HFFc6 (cell line): Measurements from ENCODE around the gene ASTN2. TPM values are rescaled to one million over a fixed set of nuclear protein-coding genes. Genes with fewer than 3 reads are reported as not detected.

ENCODE experiments used
- DNase-seq: peaks from one replicate; pipeline ENCODE4 v3.0.0-alpha.2; 2018
- H3K27ac Mint-ChIP-seq: 2 replicates; pipeline ENCODE4 v1.8.0; 2020; ENCODE audit warnings: mild to moderate bottlenecking, mixed read lengths
- H3K27me3 Mint-ChIP-seq: 2 replicates; pipeline ENCODE4 v1.8.0; 2021; ENCODE audit warnings: mild to moderate bottlenecking, moderate library complexity, mixed read lengths; ENCODE audit not compliant: insufficient read depth
- H3K36me3 Mint-ChIP-seq: 2 replicates; pipeline ENCODE4 v1.8.0; 2021; ENCODE audit warnings: low read depth, mixed read lengths
- H3K4me1 Mint-ChIP-seq: 2 replicates; pipeline ENCODE4 v1.8.0; 2020; ENCODE audit warnings: low read depth, mixed read lengths
- H3K4me3 Mint-ChIP-seq: 2 replicates; pipeline ENCODE4 v1.8.0; 2020; ENCODE audit warnings: mild to moderate bottlenecking, moderate library complexity, mixed read lengths
- H3K9me3 Mint-ChIP-seq: 2 replicates; pipeline ENCODE4 v1.8.0; 2020; ENCODE audit warnings: mild to moderate bottlenecking, mixed read lengths
- total RNA-seq, 6 experiments: library from RNA; stranded (reverse); fragmentation: NEBNext Ultra II Directional; extraction: Animal tissue kit (Norgen Biotek cat#: 25700); gene quantifications; 2 replicates in 1 of 6; 3 replicates in 5 of 6; pipeline ENCODE4 v1.2.3, GENCODE V29; 2021
- TF ChIP-seq, protein P1 (sequence below): fragments of 200-600 bp; sonication (generic); IDR thresholded peaks from 2 replicates; pipeline ENCODE4 v1.5.0; 2021; ENCODE audit warnings: antibody characterized with exemption, mild to moderate bottlenecking

Gene ASTN2
- total RNA-seq, 6 experiments from 2014 or later = 7.3 to 9.7 (median 8.3) TPM

DNA sequence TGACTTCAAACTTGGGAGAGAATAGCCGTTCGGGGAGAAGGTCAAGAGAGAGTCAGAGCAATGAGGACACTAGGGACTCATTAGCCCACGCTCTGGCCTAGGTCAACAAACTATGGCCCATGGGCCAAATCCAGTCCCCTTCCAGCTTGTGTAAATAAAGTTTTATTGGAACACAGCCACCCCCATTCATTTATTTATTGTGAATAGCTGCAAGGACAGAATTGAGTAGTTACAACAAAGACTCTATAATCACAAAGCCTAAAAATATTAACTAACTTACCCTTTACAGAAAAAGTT lies 760.9 kb downstream of the ASTN2 start:
- Mint-ChIP-seq H3K9me3 (no peaks in the 10 kb centered on the region), H3K4me3 (no peak overlapping the region), H3K27ac (no peak overlapping the region), H3K27me3 (no peaks in the 10 kb centered on the region), H3K36me3 (no peaks in the 10 kb centered on the region), H3K4me1 (peaks cover 14% of the 10 kb centered on the region)
- TF ChIP-seq, protein P1, sequence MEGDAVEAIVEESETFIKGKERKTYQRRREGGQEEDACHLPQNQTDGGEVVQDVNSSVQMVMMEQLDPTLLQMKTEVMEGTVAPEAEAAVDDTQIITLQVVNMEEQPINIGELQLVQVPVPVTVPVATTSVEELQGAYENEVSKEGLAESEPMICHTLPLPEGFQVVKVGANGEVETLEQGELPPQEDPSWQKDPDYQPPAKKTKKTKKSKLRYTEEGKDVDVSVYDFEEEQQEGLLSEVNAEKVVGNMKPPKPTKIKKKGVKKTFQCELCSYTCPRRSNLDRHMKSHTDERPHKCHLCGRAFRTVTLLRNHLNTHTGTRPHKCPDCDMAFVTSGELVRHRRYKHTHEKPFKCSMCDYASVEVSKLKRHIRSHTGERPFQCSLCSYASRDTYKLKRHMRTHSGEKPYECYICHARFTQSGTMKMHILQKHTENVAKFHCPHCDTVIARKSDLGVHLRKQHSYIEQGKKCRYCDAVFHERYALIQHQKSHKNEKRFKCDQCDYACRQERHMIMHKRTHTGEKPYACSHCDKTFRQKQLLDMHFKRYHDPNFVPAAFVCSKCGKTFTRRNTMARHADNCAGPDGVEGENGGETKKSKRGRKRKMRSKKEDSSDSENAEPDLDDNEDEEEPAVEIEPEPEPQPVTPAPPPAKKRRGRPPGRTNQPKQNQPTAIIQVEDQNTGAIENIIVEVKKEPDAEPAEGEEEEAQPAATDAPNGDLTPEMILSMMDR = no peak
- DNase-seq = no peak

DNA sequence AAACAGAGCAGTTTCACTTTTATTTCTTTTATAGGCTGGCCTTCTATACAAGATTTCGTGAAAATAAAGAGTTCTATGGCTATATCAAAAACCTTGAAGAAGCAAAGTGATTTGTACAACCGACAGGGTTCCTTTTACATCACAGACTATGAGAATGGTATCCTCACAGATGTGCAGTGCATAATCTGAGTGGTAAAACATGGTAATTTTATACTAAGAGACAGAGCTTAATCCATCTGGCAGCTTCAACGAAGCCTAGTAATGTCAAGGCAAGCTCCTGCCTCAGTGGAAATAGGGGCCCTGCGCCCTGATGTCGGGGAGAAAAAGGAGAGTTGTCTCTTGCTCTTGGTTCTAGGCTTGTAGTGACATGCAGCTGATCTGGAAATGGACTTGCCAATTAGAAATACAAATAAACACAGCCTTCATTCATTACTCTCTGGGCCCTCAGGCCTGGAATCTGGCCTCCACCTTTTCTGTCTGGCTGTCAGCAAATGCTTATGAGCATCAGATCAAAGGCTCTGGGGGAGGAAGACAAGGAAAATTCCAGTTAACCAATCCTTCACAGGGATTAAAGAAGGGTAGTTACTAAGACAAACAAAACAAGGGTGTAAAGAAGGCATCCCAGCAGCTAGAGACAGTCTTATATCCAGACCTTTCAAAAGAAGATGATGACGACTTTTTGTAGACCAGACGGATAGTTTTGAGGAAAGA lies 761.4 kb downstream of the ASTN2 start:
- no peaks in the 10 kb centered on the region for H3K9me3 Mint-ChIP-seq
- TF ChIP-seq, protein P1 = no peak
- no peak for DNase-seq
- H3K4me1 Mint-ChIP-seq = peaks cover 13% of the 10 kb centered on the region; the same call in 1 of the 2 replicates
- H3K27me3 Mint-ChIP-seq = no peaks in the 10 kb centered on the region
- H3K36me3 Mint-ChIP-seq = no peaks in the 10 kb centered on the region
- H3K4me3 Mint-ChIP-seq = no peak overlapping the region
- H3K27ac Mint-ChIP-seq = no peak overlapping the region

DNA sequence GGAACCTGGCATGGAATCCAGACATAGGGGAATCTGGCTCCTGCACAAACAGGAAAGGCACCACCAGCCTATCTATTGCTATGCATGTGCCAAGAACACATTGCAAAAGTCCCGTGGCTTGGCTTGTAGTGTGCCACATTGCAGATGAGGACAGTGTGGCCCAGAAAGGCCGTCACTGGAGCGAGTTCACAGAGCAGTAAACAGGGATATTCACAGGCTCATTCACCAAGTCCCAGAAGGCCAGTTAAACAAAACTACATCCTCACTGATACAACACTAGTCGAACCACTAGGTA lies 767.4 kb downstream of the ASTN2 start:
- H3K27me3 Mint-ChIP-seq = no peaks in the 10 kb centered on the region; the same call in none of the 2 replicates
- peaks cover 31% of the 10 kb centered on the region for H3K4me1 Mint-ChIP-seq
- TF ChIP-seq, protein P1 = peak; percentile 55
- H3K4me3 Mint-ChIP-seq = no peak overlapping the region
- no peak overlapping the region for H3K27ac Mint-ChIP-seq
- no peaks in the 10 kb centered on the region for H3K9me3 Mint-ChIP-seq
- DNase-seq = no peak
- H3K36me3 Mint-ChIP-seq = peaks cover 6% of the 10 kb centered on the region; the same call in 1 of the 2 replicates

DNA sequence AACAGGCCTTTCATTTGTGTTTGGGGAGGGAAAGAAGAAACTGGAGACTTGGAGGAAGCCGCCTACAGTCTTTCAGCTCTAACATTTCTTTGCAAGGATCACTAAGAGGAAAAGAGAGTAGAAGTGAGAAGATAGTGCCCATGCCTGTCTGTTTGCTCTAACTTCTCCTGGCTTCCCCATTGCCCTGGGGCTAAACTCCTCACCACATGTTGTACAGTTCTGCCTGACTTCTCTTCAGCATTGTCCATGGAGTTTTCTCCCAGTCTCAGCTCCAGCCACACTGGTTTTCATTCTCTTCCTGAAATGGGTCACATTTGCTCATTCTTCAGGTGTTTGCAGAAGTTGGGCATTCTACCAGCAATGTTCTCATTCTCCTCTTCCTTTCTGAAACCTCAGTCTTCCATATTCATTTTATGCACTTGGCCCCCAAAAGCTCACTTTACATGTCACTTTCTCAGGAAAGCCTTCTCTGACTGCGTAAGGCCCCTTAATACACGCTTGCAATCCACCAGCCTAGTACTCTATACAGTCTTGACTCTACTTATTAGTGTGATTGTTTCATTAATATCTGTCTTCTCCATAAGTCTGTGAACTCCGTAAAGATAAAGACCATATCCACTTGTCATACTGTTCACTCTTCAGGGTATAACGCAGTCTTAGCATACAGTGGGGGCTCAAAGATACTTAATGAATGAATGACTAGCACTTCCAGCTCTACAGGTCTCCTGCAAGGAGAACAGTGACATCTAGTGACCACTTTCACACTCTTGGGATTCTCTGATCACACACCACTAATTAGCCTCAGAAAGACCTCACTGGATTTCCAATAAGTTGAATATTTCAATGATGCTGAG lies 768.0 kb downstream of the ASTN2 start:
- TF ChIP-seq, protein P1 = peak; percentile 83

DNA sequence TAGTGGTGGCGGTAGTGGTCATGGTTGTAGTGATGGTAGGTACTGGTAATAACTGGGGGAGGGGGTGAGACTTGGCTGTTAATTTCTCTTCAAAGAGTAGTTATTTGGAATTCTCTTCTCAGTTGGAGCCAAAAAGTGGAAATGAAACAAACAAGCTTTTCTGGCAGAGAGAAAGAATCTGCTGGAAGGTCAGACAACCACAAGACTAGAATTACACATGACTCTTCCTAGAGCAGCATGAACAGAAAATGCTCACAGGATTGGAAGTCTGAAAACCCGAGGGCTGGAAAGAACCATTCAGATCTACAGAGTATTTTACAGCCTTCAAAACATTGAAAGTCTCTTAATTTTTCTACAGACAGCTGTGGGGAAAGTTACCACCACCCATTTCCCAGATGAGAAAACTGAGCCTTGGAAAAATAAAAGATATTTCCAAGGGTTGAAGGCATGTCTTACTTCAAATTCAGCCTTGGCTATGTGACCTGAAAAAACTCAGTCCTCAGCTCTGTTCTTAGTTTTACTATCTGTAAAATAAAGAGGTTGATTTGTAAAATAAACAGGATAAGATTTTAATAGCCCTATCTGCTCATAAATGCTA lies 770.7 kb downstream of the ASTN2 start:
- TF ChIP-seq, protein P1 = no peak
- H3K27ac Mint-ChIP-seq = no peak overlapping the region; the same call in 1 of the 2 replicates
- DNase-seq = peak; percentile 24
- H3K27me3 Mint-ChIP-seq = no peaks in the 10 kb centered on the region; the same call in none of the 2 replicates
- peaks cover 6% of the 10 kb centered on the region; the same call in 1 of the 2 replicates for H3K36me3 Mint-ChIP-seq
- H3K9me3 Mint-ChIP-seq = no peaks in the 10 kb centered on the region
- H3K4me1 Mint-ChIP-seq = peaks cover 36% of the 10 kb centered on the region
- H3K4me3 Mint-ChIP-seq = peak overlapping the region; percentile 6; the same call in 1 of the 2 replicates

More for the DNA sequence above, 768.0 kb downstream of the ASTN2 start:
- peaks cover 31% of the 10 kb centered on the region for H3K4me1 Mint-ChIP-seq
- DNase-seq = peak; percentile 50
- no peak overlapping the region for H3K27ac Mint-ChIP-seq
- peaks cover 6% of the 10 kb centered on the region; the same call in 1 of the 2 replicates for H3K36me3 Mint-ChIP-seq
- no peak overlapping the region for H3K4me3 Mint-ChIP-seq
- no peaks in the 10 kb centered on the region; the same call in none of the 2 replicates for H3K27me3 Mint-ChIP-seq
- H3K9me3 Mint-ChIP-seq = no peaks in the 10 kb centered on the region
